ENCODE data around the gene WDR45B. TPM values are rescaled to one million over a fixed set of nuclear protein-coding genes. Genes with fewer than 3 reads are reported as not detected.
"Not testable (repeated sequence)": the region's sequence is repeated elsewhere in the genome, so short reads cannot be mapped to it uniquely, and the experiment has no call there.

WDR45B gene
- total RNA-seq, 2 donors from 2014 or later = 45.5 to 49.3 TPM

GRCh38 chr17:82582213-82582612 is 66.0 kb downstream of the WDR45B start:
- no peak for TF ChIP-seq CTCF (IDR thresholded peaks at IDR 0.05)
- TF ChIP-seq POLR2A (IDR thresholded peaks at IDR 0.05) = no peak

GRCh38 chr17:82579969-82580368 is 68.3 kb downstream of the WDR45B start:
- H3K4me1 ChIP-seq; H3K9me3 ChIP-seq; H3K27me3 ChIP-seq; H3K4me3 ChIP-seq; ATAC-seq; H3K27ac ChIP-seq; DNase-seq; intact Hi-C loops (cut with DNase I): not testable (repeated sequence)
- H3K36me3 ChIP-seq (replicated peaks in 1 of 2; ENCODE audit: insufficient read depth in 1 of 2, low read depth in 2 of 2) = peaks cover 0 to 12% of the 10 kb centered on the region in 2 donors
- 79 to 84% methylated on average over 4 of the region's 4 CpGs for WGBS, 2 donors

More at GRCh38 chr17:82582213-82582612, 66.0 kb downstream of the WDR45B start:
- Histone ChIP-seq H3K4me3 (no peak overlapping the region), H3K9me3 (no peaks in the 10 kb centered on the region), H3K36me3 (replicated peaks in 1 of 2; ENCODE audit: insufficient read depth in 1 of 2, low read depth in 2 of 2) (peaks cover 0 to 14% of the 10 kb centered on the region in 2 donors), H3K27ac (no peak overlapping the region), H3K27me3 (no peaks in the 10 kb centered on the region), H3K4me1 (no peaks in the 10 kb centered on the region)
- no peak for ATAC-seq
- DNase-seq = no peak
- intact Hi-C loops (cut with DNase I) = no loop called here
- 86 to 95% methylated on average over 5 to 8 of the region's 8 CpGs for WGBS, 2 donors

- H3K36me3 ChIP-seq (replicated peaks in 1 of 2; ENCODE audit: insufficient read depth in 1 of 2, low read depth in 2 of 2) = peaks cover 0 to 11% of the 10 kb centered on the region in 2 donors
- H3K4me1 ChIP-seq = no peaks in the 10 kb centered on the region
- TF ChIP-seq POLR2A (IDR thresholded peaks at IDR 0.05) (no peak), CTCF (IDR thresholded peaks at IDR 0.05) (no peak)
- H3K27ac ChIP-seq = no peak overlapping the region
- 90 to 93% methylated on average over 5 to 18 of the region's 18 CpGs for WGBS, 2 donors
- no peak overlapping the region for H3K4me3 ChIP-seq
- no peak for DNase-seq
- no peaks in the 10 kb centered on the region for H3K27me3 ChIP-seq
- intact Hi-C loops (cut with DNase I) = no loop called here
- H3K9me3 ChIP-seq = no peaks in the 10 kb centered on the region
- ATAC-seq = no peak
These were observed 70.9 kb downstream of the WDR45B start for GRCh38 chr17:82577300-82577699.

- peaks cover 11% of the 10 kb centered on the region in 2 donors for H3K36me3 ChIP-seq (replicated peaks in 1 of 2; ENCODE audit: insufficient read depth in 1 of 2, low read depth in 2 of 2)
- H3K4me1 ChIP-seq; H3K9me3 ChIP-seq; DNase-seq; intact Hi-C loops (cut with DNase I); ATAC-seq; H3K27ac ChIP-seq; H3K27me3 ChIP-seq; H3K4me3 ChIP-seq: not testable (repeated sequence)
- WGBS, 2 donors = 88 to 91% methylated on average over 10 to 18 of the region's 52 CpGs
These were observed 72.5 kb downstream of the WDR45B start for GRCh38 chr17:82575581-82576221.

GRCh38 chr17:82574041-82574440 is 74.2 kb downstream of the WDR45B start:
- Histone ChIP-seq H3K4me1 (no peaks in the 10 kb centered on the region), H3K36me3 (replicated peaks in 1 of 2; ENCODE audit: insufficient read depth in 1 of 2, low read depth in 2 of 2) (peaks cover 11 to 14% of the 10 kb centered on the region in 2 donors), H3K9me3 (no peaks in the 10 kb centered on the region), H3K27me3 (no peaks in the 10 kb centered on the region), H3K4me3 (no peak overlapping the region), H3K27ac (no peak overlapping the region)
- DNase-seq = no peak
- 84 to 86% methylated on average over 11 of the region's 11 CpGs for WGBS, 2 donors
- ATAC-seq = no peak
- TF ChIP-seq CTCF (IDR thresholded peaks at IDR 0.05) (no peak), POLR2A (IDR thresholded peaks at IDR 0.05) (no peak)
- intact Hi-C loops (cut with DNase I) = no loop called here

- DNase-seq (no peak), ATAC-seq (no peak)
- TF ChIP-seq POLR2A (IDR thresholded peaks at IDR 0.05) = no peak
- no peak for TF ChIP-seq CTCF (IDR thresholded peaks at IDR 0.05)
- H3K4me1 ChIP-seq = peaks cover 9% of the 10 kb centered on the region
- H3K36me3 ChIP-seq (replicated peaks in 1 of 2; ENCODE audit: insufficient read depth in 1 of 2, low read depth in 2 of 2) = peaks cover 11 to 16% of the 10 kb centered on the region in 2 donors
- H3K27me3 ChIP-seq = no peaks in the 10 kb centered on the region
- intact Hi-C loops (cut with DNase I) = no loop called here
- 83 to 92% methylated on average over 6 of the region's 6 CpGs for WGBS, 2 donors
- H3K9me3 ChIP-seq = no peaks in the 10 kb centered on the region
- no peak overlapping the region for H3K27ac ChIP-seq
- H3K4me3 ChIP-seq = no peak overlapping the region
These were observed 76.4 kb downstream of the WDR45B start for GRCh38 chr17:82571855-82572254.

Measured in body of pancreas (tissue), 4 donors.